IMR-90 (cell line): ENCODE measurements around the gene IL10. TPM values are rescaled to one million over a fixed set of nuclear protein-coding genes. Genes with fewer than 3 reads are reported as not detected.

Source experiments
- ATAC-seq: fragments of 200-7000 bp; cut with Tn5 transposase; 2 replicates; pipeline ENCODE4 v1.9.1; 2020; ENCODE audit warnings: low read depth, mild to moderate bottlenecking, moderate library complexity
- BruUV-seq: library from RNA; stranded (reverse); fragments of 400-500 nt; replicated peaks from 2 replicates; lab custom pipeline; 2021; lab: Mats Ljungman, UMichigan
- CTCF ChIA-PET: fragments of 300-600 bp; formaldehyde crosslinking; extraction: SDS; loops from one replicate; lab custom pipeline; 2021; ENCODE audit warnings: antibody characterized with exemption; lab: Yijun Ruan, JAX
- POLR2A ChIA-PET: fragments of 300-600 bp; sonication (Branson Sonifier 250); formaldehyde crosslinking; loops from one replicate; lab custom pipeline; 2022; ENCODE audit warnings: antibody characterized with exemption; ENCODE audit not compliant: unreplicated experiment; lab: Charles Lee
- DNase-seq: peaks from one replicate; pipeline ENCODE4 v3.0.0; 2013
- H2AFZ ChIP-seq: replicated peaks from 2 replicates; pipeline ENCODE3; 2013; ENCODE audit warnings: low read length, mild to moderate bottlenecking; ENCODE audit not compliant: poor library complexity
- H2AK5ac ChIP-seq: 2 replicates; pipeline ENCODE4 v1.6.1; 2013; ENCODE audit warnings: low read depth, low read length, inconsistent platforms
- H2AK9ac ChIP-seq: replicated peaks from 2 replicates; pipeline ENCODE3; 2013; ENCODE audit warnings: mild to moderate bottlenecking, low read depth, low read length, moderate library complexity; ENCODE audit not compliant: poor library complexity
- H2BK120ac ChIP-seq: 2 replicates; pipeline ENCODE4 v1.6.1; 2013; ENCODE audit warnings: low read depth, low read length, inconsistent platforms
- H2BK15ac ChIP-seq: 3 replicates; pipeline ENCODE4 v1.6.1; 2013; ENCODE audit warnings: low read depth, low read length, inconsistent platforms
- H2BK20ac ChIP-seq: 2 replicates; pipeline ENCODE4 v1.6.1; 2013; ENCODE audit warnings: low read depth, mild to moderate bottlenecking, inconsistent platforms, low read length, moderate library complexity
- H2BK5ac ChIP-seq: 2 replicates; pipeline ENCODE4 v1.6.1; 2013; ENCODE audit warnings: mild to moderate bottlenecking, low read depth, low read length, inconsistent platforms; ENCODE audit not compliant: poor library complexity, severe bottlenecking
- H3K14ac ChIP-seq: replicated peaks from 2 replicates; pipeline ENCODE4 v1.6.1; 2013; ENCODE audit warnings: low read depth, low read length, inconsistent platforms
- H3K18ac ChIP-seq: 2 replicates; pipeline ENCODE4 v1.6.1; 2013; ENCODE audit warnings: low read depth, low read length, control low read depth
- H3K23ac ChIP-seq: 2 replicates; pipeline ENCODE4 v1.6.1; 2013; ENCODE audit warnings: low read depth, low read length, inconsistent platforms
- H3K27ac ChIP-seq: 2 replicates; pipeline ENCODE4 v1.5.1; 2013; ENCODE audit warnings: mild to moderate bottlenecking, control low read depth, low read length; ENCODE audit not compliant: insufficient read depth
- H3K27me3 ChIP-seq: 2 replicates; pipeline ENCODE4 v1.6.1; 2013; ENCODE audit warnings: low read length; ENCODE audit not compliant: control insufficient read depth, insufficient read depth
- H3K36me3 ChIP-seq: 2 replicates; pipeline ENCODE4 v1.6.1; 2013; ENCODE audit warnings: low read length, mixed read lengths; ENCODE audit not compliant: control insufficient read depth, insufficient read depth
- H3K4ac ChIP-seq: 2 replicates; pipeline ENCODE4 v1.6.1; 2013; ENCODE audit warnings: low read depth, low read length, inconsistent platforms
- H3K4me1 ChIP-seq: 2 replicates; pipeline ENCODE4 v1.6.1; 2013; ENCODE audit warnings: low read length, mixed read lengths; ENCODE audit not compliant: control insufficient read depth, insufficient read depth
- H3K4me2 ChIP-seq: 2 replicates; pipeline ENCODE4 v1.6.1; 2013; ENCODE audit warnings: low read depth, mild to moderate bottlenecking, control low read depth, low read length, moderate library complexity
- H3K4me3 ChIP-seq: 2 replicates; pipeline ENCODE4 v1.5.1; 2013; ENCODE audit warnings: low read depth, mild to moderate bottlenecking, control low read depth, low read length, moderate library complexity; ENCODE audit not compliant: insufficient read depth
- H3K56ac ChIP-seq: 2 replicates; pipeline ENCODE4 v1.6.1; 2013; ENCODE audit warnings: low read length, inconsistent platforms; ENCODE audit not compliant: insufficient read depth; ENCODE audit errors: extremely low read depth
- H3K79me1 ChIP-seq, 2 experiments: 2 replicates each; pipeline ENCODE4 v1.6.1; 2013; ENCODE audit warnings: low read length in 2 of 2, inconsistent platforms in 1 of 2, low read depth in 1 of 2
- H3K9ac ChIP-seq: 2 replicates; pipeline ENCODE4 v1.6.1; 2013; ENCODE audit warnings: low read depth, low read length, control low read depth
- H3K9me1 ChIP-seq: 2 replicates; pipeline ENCODE4 v1.6.1; 2013; ENCODE audit warnings: low read length, inconsistent platforms; ENCODE audit not compliant: insufficient read depth
- H3K9me3 ChIP-seq: 2 replicates; pipeline ENCODE4 v1.6.1; 2013; ENCODE audit warnings: low read length; ENCODE audit not compliant: control insufficient read depth, insufficient read depth
- H4K20me1 ChIP-seq: 2 replicates; pipeline ENCODE4 v1.6.1; 2013; ENCODE audit warnings: low read length, inconsistent platforms; ENCODE audit not compliant: insufficient read depth
- H4K5ac ChIP-seq: 2 replicates; pipeline ENCODE4 v1.6.1; 2013; ENCODE audit warnings: mild to moderate bottlenecking, low read depth, low read length, control low read depth
- H4K8ac ChIP-seq, 2 experiments: 2 replicates each; pipeline ENCODE4 v1.6.1; 2013; ENCODE audit warnings: low read depth in 2 of 2, low read length in 2 of 2, control low read depth in 1 of 2, inconsistent platforms in 1 of 2
- H4K91ac ChIP-seq: 2 replicates; pipeline ENCODE4 v1.6.1; 2013; ENCODE audit warnings: low read depth, low read length, inconsistent platforms; ENCODE audit not compliant: insufficient read depth
- CEBPB ChIP-seq: IDR thresholded peaks from 2 replicates; pipeline ENCODE4 v1.6.1; 2012; ENCODE audit warnings: low read depth, low read length, improper control_type of control experiment
- MAZ ChIP-seq: IDR thresholded peaks from 2 replicates; pipeline ENCODE4 v1.6.1; 2012; ENCODE audit warnings: low read depth, mild to moderate bottlenecking, low read length, improper control_type of control experiment, moderate library complexity, borderline replicate concordance
- WGBS, 2 experiments: methylation state at CpG; one replicate each; pipeline versions ENCODE4 v1.1.5 to v1.1.7; 2013; ENCODE audit warnings: missing lambda C conversion rate in 2 of 2; ENCODE audit not compliant: insufficient read length in 1 of 2; ENCODE audit errors: extremely low coverage in 2 of 2; 5-methylcytosine and 5-hydroxymethylcytosine counted together
- dilution Hi-C: fragments of 300-500 bp; cut with HindIII; formaldehyde crosslinking; loops from one replicate; pipeline ENCODE4 v1.14.3; 2018; ENCODE audit warnings: low sequenced_read_pairs; ENCODE audit not compliant: unreplicated experiment
- in situ Hi-C: fragments of 300-500 bp; cut with MboI; formaldehyde crosslinking; loops from 3 replicates; pipeline ENCODE4 v1.14.3; 2019; ENCODE audit warnings: low sequenced_read_pairs, inconsistent platforms, mixed read lengths
- intact Hi-C: fragments of 100-400 bp; cut with micrococcal nuclease; formaldehyde crosslinking; loops from 2 replicates; pipeline ENCODE4 v1.10.0; 2022
- polyA plus RNA-seq, 3 experiments: library from polyadenylated mRNA; depleted of rRNA; stranded (reverse); fragments of >200 nt; gene quantifications; 2 replicates each; pipeline ENCODE4 v1.2.3, GENCODE V29; 2012; ENCODE audit warnings: low replicate concordance in 1 of 3
- total RNA-seq: library from RNA; depleted of rRNA; stranded (reverse); fragments of >200 nt; gene quantifications from 2 replicates; pipeline ENCODE4 v1.2.3, GENCODE V29; 2012

The IL10 gene
- total and polyA plus RNA-seq, 2 of the 4 experiments (the other 2 are of a cell fraction): not detected

- H4K5ac ChIP-seq: no peak overlapping the region
- H2BK120ac ChIP-seq: no peak overlapping the region
- H3K4ac ChIP-seq: peak overlapping the region; percentile 12; the same call in 1 of the 2 replicates
- no peak overlapping the region for H3K23ac ChIP-seq
- H3K4me1 ChIP-seq: 0 out of 2 replicates have a peak, but pooled peaks cover 1% of the 10 kb centered on the region
- H3K56ac ChIP-seq: no peak overlapping the region
- in situ Hi-C loops (no loop called here), dilution Hi-C loops (no loop called here), intact Hi-C loops (loop anchor here (10.0 kb wide), 1 partner anchor 321 kb away; no protein-coding TSS in a partner anchor)
- no peaks in the 10 kb centered on the region for H4K20me1 ChIP-seq
- H2AFZ ChIP-seq: no peak overlapping the region
- H2AK5ac ChIP-seq: no peak overlapping the region
- 20% methylated on average over 1 of the region's 1 CpG; no CpG with 5 or more reads in 1 of the 2 experiments for WGBS, 2 experiments
- H3K4me3 ChIP-seq: no peak overlapping the region
- H3K36me3 ChIP-seq: no peaks in the 10 kb centered on the region
- BruUV-seq: no TSS peak
- H3K27ac ChIP-seq: no peak overlapping the region
- peaks cover 9% of the 10 kb centered on the region for H3K9me1 ChIP-seq
- POLR2A ChIA-PET: no interaction called here
- peak overlapping the region; percentile 54 for H2BK5ac ChIP-seq
- peak overlapping the region; percentile 71; the same call in 1 of the 2 replicates for H2BK20ac ChIP-seq
- ATAC-seq: peak; percentile 49; the same call in 1 of the 2 replicates
- CTCF ChIA-PET: no interaction called here
- 0 out of 2 replicates have a peak overlapping the region, but pooled peaks have one; percentile 33 for H3K4me2 ChIP-seq
- H3K9me3 ChIP-seq: no peaks in the 10 kb centered on the region; the same call in 1 of the 2 replicates
- no peak overlapping the region for H4K8ac ChIP-seq
- no peaks in the 10 kb centered on the region for H3K27me3 ChIP-seq
- no peak overlapping the region for H2AK9ac ChIP-seq
- TF ChIP-seq CEBPB: peak; percentile 87
- no peak for TF ChIP-seq MAZ
- H3K14ac ChIP-seq: no peak overlapping the region
- no peaks in the 10 kb centered on the region for H3K79me1 ChIP-seq
- H3K18ac ChIP-seq: no peak overlapping the region; the same call in 1 of the 2 replicates
- no peak overlapping the region for H3K9ac ChIP-seq
- H2BK15ac ChIP-seq: no peak overlapping the region
- H4K91ac ChIP-seq: no peak overlapping the region
- peak; percentile 69 for DNase-seq
These were observed 18.3 kb downstream of the IL10 start for GRCh38 chr1:206754011-206754410.
